Measurements from ENCODE around the gene C16orf46. TPM values are rescaled to one million over a fixed set of nuclear protein-coding genes. Genes with fewer than 3 reads are reported as not detected.

C16orf46 gene
- total and polyA plus RNA-seq, 9 of the 15 experiments (the other 6 are each of a cell fraction or from before 2014, with no cell fraction given) = 0.10 to 0.98 (median 0.41) TPM; not detected in 1

GRCh38 chr16:81035398-81035974 lies 41.6 kb downstream of the C16orf46 start, which contains the start of gene ATMIN (continued):
- TF ChIP-seq ZC3H4 (CRISPR knock-in tag; IDR thresholded peaks at IDR 0.05; ENCODE audit: borderline replicate concordance) (no peak), CTCFL (IDR thresholded peaks at IDR 0.05; ENCODE audit: borderline replicate concordance, insufficient read depth, low read depth, low read length, poor library complexity, severe bottlenecking) (peak; percentile 99), JUN (IDR thresholded peaks at IDR 0.05; ENCODE audit: borderline replicate concordance, low read depth, low read length) (0 out of 2 replicates have a peak, but pooled peaks have one; percentile 15), JUN (CRISPR knock-in tag; IDR thresholded peaks at IDR 0.05; ENCODE audit: borderline replicate concordance) (0 out of 2 replicates have a peak, but pooled peaks have one; percentile 52), ZNF699 (CRISPR knock-in tag; IDR thresholded peaks at IDR 0.05; ENCODE audit: insufficient replicate concordance) (no peak), ZNF212 (CRISPR knock-in tag; IDR thresholded peaks at IDR 0.05) (no peak), SRSF7 (optimal IDR thresholded peaks at IDR 0.05; ENCODE audit: low read depth, low read length) (no peak), FOXA1 (IDR thresholded peaks at IDR 0.05; ENCODE audit: borderline replicate concordance) (no peak), SIRT6 (IDR thresholded peaks at IDR 0.05; ENCODE audit: low read depth, low read length) (no peak), ZFX (CRISPR knock-in tag; IDR thresholded peaks at IDR 0.05) (no peak), RBM22 (IDR thresholded peaks at IDR 0.05; ENCODE audit: low read depth, low read length, poor library complexity, severe bottlenecking) (peak; percentile 46), ZNF354B (CRISPR knock-in tag; IDR thresholded peaks at IDR 0.05) (no peak), ZFPM2 (CRISPR knock-in tag; IDR thresholded peaks at IDR 0.05) (no peak), NEUROD1 (IDR thresholded peaks at IDR 0.05; ENCODE audit: borderline replicate concordance, low read depth, low read length, partially characterized antibody) (no peak), POLR2AphosphoS5 (IDR thresholded peaks at IDR 0.05; ENCODE audit: control insufficient read depth, insufficient read depth, low read depth, low read length) (0 out of 2 replicates have a peak, but pooled peaks have one; percentile 49), ZNF655 (CRISPR knock-in tag; IDR thresholded peaks at IDR 0.05) (no peak)
- TF ChIP-seq, protein P1, sequence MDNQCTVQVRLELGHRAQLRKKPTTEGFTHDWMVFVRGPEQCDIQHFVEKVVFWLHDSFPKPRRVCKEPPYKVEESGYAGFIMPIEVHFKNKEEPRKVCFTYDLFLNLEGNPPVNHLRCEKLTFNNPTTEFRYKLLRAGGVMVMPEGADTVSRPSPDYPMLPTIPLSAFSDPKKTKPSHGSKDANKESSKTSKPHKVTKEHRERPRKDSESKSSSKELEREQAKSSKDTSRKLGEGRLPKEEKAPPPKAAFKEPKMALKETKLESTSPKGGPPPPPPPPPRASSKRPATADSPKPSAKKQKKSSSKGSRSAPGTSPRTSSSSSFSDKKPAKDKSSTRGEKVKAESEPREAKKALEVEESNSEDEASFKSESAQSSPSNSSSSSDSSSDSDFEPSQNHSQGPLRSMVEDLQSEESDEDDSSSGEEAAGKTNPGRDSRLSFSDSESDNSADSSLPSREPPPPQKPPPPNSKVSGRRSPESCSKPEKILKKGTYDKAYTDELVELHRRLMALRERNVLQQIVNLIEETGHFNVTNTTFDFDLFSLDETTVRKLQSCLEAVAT (IDR thresholded peaks at IDR 0.05) = no peak
- TF ChIP-seq, protein P2, sequence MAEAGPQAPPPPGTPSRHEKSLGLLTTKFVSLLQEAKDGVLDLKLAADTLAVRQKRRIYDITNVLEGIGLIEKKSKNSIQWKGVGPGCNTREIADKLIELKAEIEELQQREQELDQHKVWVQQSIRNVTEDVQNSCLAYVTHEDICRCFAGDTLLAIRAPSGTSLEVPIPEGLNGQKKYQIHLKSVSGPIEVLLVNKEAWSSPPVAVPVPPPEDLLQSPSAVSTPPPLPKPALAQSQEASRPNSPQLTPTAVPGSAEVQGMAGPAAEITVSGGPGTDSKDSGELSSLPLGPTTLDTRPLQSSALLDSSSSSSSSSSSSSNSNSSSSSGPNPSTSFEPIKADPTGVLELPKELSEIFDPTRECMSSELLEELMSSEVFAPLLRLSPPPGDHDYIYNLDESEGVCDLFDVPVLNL (CRISPR knock-in tag; IDR thresholded peaks at IDR 0.05; ENCODE audit: low read depth) = no peak
- TF ChIP-seq, protein P3, sequence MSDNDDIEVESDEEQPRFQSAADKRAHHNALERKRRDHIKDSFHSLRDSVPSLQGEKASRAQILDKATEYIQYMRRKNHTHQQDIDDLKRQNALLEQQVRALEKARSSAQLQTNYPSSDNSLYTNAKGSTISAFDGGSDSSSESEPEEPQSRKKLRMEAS (CRISPR knock-in tag; IDR thresholded peaks at IDR 0.05) = 0 out of 2 replicates have a peak, but pooled peaks have one; percentile 16
- TF ChIP-seq, protein P4, sequence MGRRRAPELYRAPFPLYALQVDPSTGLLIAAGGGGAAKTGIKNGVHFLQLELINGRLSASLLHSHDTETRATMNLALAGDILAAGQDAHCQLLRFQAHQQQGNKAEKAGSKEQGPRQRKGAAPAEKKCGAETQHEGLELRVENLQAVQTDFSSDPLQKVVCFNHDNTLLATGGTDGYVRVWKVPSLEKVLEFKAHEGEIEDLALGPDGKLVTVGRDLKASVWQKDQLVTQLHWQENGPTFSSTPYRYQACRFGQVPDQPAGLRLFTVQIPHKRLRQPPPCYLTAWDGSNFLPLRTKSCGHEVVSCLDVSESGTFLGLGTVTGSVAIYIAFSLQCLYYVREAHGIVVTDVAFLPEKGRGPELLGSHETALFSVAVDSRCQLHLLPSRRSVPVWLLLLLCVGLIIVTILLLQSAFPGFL (CRISPR knock-in tag; IDR thresholded peaks at IDR 0.05) = no peak
